PC-9 (cell line): ENCODE data around the gene NLRX1. TPM values are rescaled to one million over a fixed set of nuclear protein-coding genes. Genes with fewer than 3 reads are reported as not detected.

Source experiments
- BruUV-seq: library from RNA; stranded (reverse); fragments of 400-500 nt; replicated peaks from 2 replicates; lab custom pipeline; 2021; lab: Mats Ljungman, UMichigan
- CTCF ChIA-PET: fragments of 300-600 bp; sonication (Branson Sonifier 250); formaldehyde crosslinking; loops from one replicate; lab custom pipeline; 2022; ENCODE audit warnings: antibody characterized with exemption; lab: Charles Lee
- POLR2A ChIA-PET: fragments of 300-600 bp; sonication (Branson Sonifier 250); formaldehyde crosslinking; loops from one replicate; lab custom pipeline; 2022; ENCODE audit warnings: antibody characterized with exemption; ENCODE audit not compliant: unreplicated experiment; lab: Charles Lee
- DNase-seq, 2 experiments: peaks; one replicate each; pipeline versions ENCODE4 v3.0.0 to v3.0.0-alpha.2; 2015 to 2022; ENCODE audit warnings: mixed read lengths in 1 of 2
- H2AFZ ChIP-seq: fragments of 200-600 bp; sonication (generic); 2 replicates; pipeline ENCODE4 v1.8.1; 2017; ENCODE audit warnings: antibody characterized with exemption
- H3F3A ChIP-seq: fragments of 200-600 bp; sonication (generic); 2 replicates; pipeline ENCODE4 v1.8.1; 2017; ENCODE audit warnings: antibody characterized with exemption, mild to moderate bottlenecking, low read depth; ENCODE audit not compliant: insufficient read depth
- H3K27ac ChIP-seq: fragments of 200-600 bp; sonication (generic); 2 replicates; pipeline ENCODE4 v1.6.1; 2016; ENCODE audit warnings: mixed run types
- H3K27me3 ChIP-seq: fragments of 200-600 bp; sonication (generic); 2 replicates; pipeline ENCODE4 v1.6.1; 2016; ENCODE audit warnings: low read depth, mixed run types; ENCODE audit not compliant: insufficient read depth
- H3K36me3 ChIP-seq: fragments of 200-600 bp; sonication (generic); 2 replicates; pipeline ENCODE4 v1.6.1; 2016; ENCODE audit warnings: low read depth, mixed run types
- H3K4me1 ChIP-seq: fragments of 200-600 bp; sonication (generic); replicated peaks from 2 replicates; pipeline ENCODE4 v1.6.1; 2016; ENCODE audit warnings: mixed run types; ENCODE audit not compliant: insufficient read depth
- H3K4me2 ChIP-seq: fragments of 200-600 bp; sonication (generic); 2 replicates; pipeline ENCODE4 v1.6.1; 2017; ENCODE audit warnings: mixed run types
- H3K4me3 ChIP-seq: fragments of 200-600 bp; sonication (generic); 2 replicates; pipeline ENCODE4 v1.6.1; 2016; ENCODE audit warnings: mixed run types
- H3K79me2 ChIP-seq: fragments of 200-600 bp; sonication (generic); 2 replicates; pipeline ENCODE4 v1.6.1; 2017; ENCODE audit warnings: low read depth, mixed run types
- H3K9me2 ChIP-seq: fragments of 200-600 bp; sonication (generic); 2 replicates; pipeline ENCODE4 v1.8.1; 2017; ENCODE audit warnings: mild to moderate bottlenecking; ENCODE audit not compliant: insufficient read depth
- H3K9me3 ChIP-seq: fragments of 200-600 bp; sonication (generic); 2 replicates; pipeline ENCODE4 v1.8.1; 2016; ENCODE audit warnings: low read depth; ENCODE audit not compliant: insufficient read depth
- H4K20me1 ChIP-seq: fragments of 200-600 bp; sonication (generic); 2 replicates; pipeline ENCODE4 v1.8.1; 2017; ENCODE audit not compliant: insufficient read depth
- EZH2 ChIP-seq: fragments of 200-600 bp; sonication (generic); IDR thresholded peaks from 2 replicates; pipeline ENCODE4 v1.8.0; 2017; ENCODE audit warnings: antibody characterized with exemption, low read depth
- intact Hi-C: fragments of 100-400 bp; cut with micrococcal nuclease; formaldehyde crosslinking; loops from one replicate; pipeline ENCODE4 v1.10.0; 2022; ENCODE audit not compliant: unreplicated experiment
- total RNA-seq: library from RNA; stranded (reverse); gene quantifications from 2 replicates; pipeline ENCODE4 v1.2.3, GENCODE V29; 2021
- TF ChIP-seq, protein P1 (sequence below): fragments of 200-600 bp; sonication (generic); conservative IDR thresholded peaks from 2 replicates; pipeline ENCODE4 v1.6.1; 2017; ENCODE audit warnings: mixed run types, antibody characterized with exemption, mild to moderate bottlenecking, moderate library complexity

NLRX1 gene
- total RNA-seq, 1 experiment from 2014 or later: 18.4 TPM

DNA sequence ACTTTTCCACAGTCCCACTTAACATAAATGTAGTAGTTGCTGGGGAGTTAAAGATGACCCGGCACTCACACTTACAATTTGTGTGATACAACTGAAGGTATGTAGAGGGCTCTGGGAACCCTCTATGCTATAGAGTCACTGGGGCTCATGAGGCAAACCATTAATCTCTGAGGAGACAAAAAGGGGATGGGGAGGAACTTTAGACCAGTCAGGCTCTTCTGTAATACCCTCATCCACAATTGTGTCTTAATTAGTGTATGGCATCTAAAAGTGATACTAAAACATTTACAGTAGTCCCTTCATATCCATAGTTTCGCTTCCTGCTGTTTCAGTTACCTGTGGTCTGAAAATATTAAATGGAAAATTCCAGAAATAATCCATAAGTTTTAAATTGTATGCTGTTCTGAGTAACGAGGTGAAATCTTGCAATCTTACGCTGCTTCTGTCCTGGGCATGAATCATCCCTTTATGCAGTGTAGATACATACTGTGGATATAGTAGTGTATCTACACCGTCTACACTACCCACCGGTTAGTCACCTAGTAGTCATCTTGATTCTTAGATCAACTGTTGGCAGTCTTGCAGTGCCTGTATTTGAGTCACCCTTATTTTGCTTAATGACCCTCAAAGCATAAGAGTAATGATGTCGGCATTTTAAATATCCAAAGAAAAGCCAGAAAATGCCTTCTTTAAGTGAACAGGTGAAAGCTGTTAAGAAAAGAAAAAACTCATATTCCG, 49.8 kb downstream of the NLRX1 start:
- TF ChIP-seq, protein P1, sequence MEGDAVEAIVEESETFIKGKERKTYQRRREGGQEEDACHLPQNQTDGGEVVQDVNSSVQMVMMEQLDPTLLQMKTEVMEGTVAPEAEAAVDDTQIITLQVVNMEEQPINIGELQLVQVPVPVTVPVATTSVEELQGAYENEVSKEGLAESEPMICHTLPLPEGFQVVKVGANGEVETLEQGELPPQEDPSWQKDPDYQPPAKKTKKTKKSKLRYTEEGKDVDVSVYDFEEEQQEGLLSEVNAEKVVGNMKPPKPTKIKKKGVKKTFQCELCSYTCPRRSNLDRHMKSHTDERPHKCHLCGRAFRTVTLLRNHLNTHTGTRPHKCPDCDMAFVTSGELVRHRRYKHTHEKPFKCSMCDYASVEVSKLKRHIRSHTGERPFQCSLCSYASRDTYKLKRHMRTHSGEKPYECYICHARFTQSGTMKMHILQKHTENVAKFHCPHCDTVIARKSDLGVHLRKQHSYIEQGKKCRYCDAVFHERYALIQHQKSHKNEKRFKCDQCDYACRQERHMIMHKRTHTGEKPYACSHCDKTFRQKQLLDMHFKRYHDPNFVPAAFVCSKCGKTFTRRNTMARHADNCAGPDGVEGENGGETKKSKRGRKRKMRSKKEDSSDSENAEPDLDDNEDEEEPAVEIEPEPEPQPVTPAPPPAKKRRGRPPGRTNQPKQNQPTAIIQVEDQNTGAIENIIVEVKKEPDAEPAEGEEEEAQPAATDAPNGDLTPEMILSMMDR: no peak
- TF ChIP-seq EZH2: no peak
- H3K9me2 ChIP-seq: no peaks in the 10 kb centered on the region
- no peak overlapping the region for H2AFZ ChIP-seq
- no peaks in the 10 kb centered on the region for H3K36me3 ChIP-seq
- H3K4me2 ChIP-seq: peak overlapping the region; percentile 66
- intact Hi-C loops: no loop called here
- H3K27ac ChIP-seq: peak overlapping the region; percentile 96
- ChIA-PET CTCF (no interaction called here), POLR2A (no interaction called here)
- H3K79me2 ChIP-seq: peaks cover 89% of the 10 kb centered on the region
- no peaks in the 10 kb centered on the region for H3K9me3 ChIP-seq
- TSS peak; percentile 39 for BruUV-seq
- H3K4me3 ChIP-seq: peak overlapping the region; percentile 12; the same call in 1 of the 2 replicates
- peaks cover 28% of the 10 kb centered on the region for H3K4me1 ChIP-seq
- H3K27me3 ChIP-seq: no peaks in the 10 kb centered on the region
- H4K20me1 ChIP-seq: no peaks in the 10 kb centered on the region
- H3F3A ChIP-seq: peaks cover 38% of the 10 kb centered on the region
- DNase-seq: peak; percentile 13 to 100

DNA sequence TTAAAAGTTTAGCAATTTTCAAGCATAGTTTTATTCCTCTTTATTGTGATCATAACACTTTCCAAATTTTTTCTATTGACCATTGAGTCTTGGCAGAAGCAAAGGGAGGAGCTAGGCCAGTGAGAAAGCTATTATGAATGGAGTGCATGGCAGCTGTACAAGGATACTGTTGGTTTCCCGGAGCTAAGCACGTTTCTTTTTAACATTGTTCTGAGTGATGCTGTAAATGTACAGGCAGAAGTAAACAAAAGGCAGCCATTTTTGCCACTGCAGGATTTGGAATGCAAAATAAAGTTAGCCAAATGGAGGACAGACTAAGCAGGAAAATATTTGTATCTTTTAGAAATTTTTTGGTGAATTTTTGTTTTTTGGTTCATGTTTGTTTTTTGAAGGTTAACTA, 53.8 kb downstream of the NLRX1 start:
- Histone ChIP-seq H3K9me3 (no peaks in the 10 kb centered on the region), H3K79me2 (peaks cover 83% of the 10 kb centered on the region), H4K20me1 (no peaks in the 10 kb centered on the region), H2AFZ (no peak overlapping the region), H3K36me3 (no peaks in the 10 kb centered on the region), H3K4me3 (no peak overlapping the region), H3K27me3 (no peaks in the 10 kb centered on the region), H3K4me2 (no peak overlapping the region), H3F3A (peaks cover 32% of the 10 kb centered on the region), H3K4me1 (peaks cover 28% of the 10 kb centered on the region), H3K9me2 (no peaks in the 10 kb centered on the region), H3K27ac (peak overlapping the region; percentile 16)
- no peak for TF ChIP-seq EZH2
- TF ChIP-seq, protein P1: no peak
- ChIA-PET POLR2A (interaction anchor here (0.7 kb wide), 2 partner anchors 16 to 61 kb away, joined by 5 to 6 read pairs; partner anchors contain the start of gene CBL), CTCF (interaction anchor here (0.6 kb wide), 1 partner anchor 44 kb away, joined by 4 read pairs; no protein-coding TSS in a partner anchor)
- no TSS peak for BruUV-seq
- intact Hi-C loops: no loop called here
- DNase-seq: no peak

GRCh38 chr11:119222891-119223290, 54.4 kb downstream of the NLRX1 start:
- no TSS peak for BruUV-seq
- Histone ChIP-seq H3K4me2 (no peak overlapping the region), H3F3A (peaks cover 27% of the 10 kb centered on the region), H4K20me1 (no peaks in the 10 kb centered on the region), H3K4me1 (peaks cover 23% of the 10 kb centered on the region), H3K9me2 (no peaks in the 10 kb centered on the region), H3K9me3 (no peaks in the 10 kb centered on the region), H3K79me2 (peaks cover 83% of the 10 kb centered on the region), H2AFZ (no peak overlapping the region), H3K27me3 (no peaks in the 10 kb centered on the region), H3K36me3 (no peaks in the 10 kb centered on the region), H3K4me3 (no peak overlapping the region), H3K27ac (no peak overlapping the region)
- POLR2A ChIA-PET: no interaction called here
- DNase-seq: no peak
- intact Hi-C loops: no loop called here
- CTCF ChIA-PET: interaction anchor here (0.6 kb wide), 1 partner anchor 61 kb away, joined by 13 read pairs; no protein-coding TSS in a partner anchor
- TF ChIP-seq, protein P1: no peak
- TF ChIP-seq EZH2: no peak
